GM12892 (cell line): ENCODE data around the gene ZNF709.

ENCODE experiments used
- POLR2A ChIP-seq: IDR thresholded peaks from 2 replicates; pipeline ENCODE4 v1.6.1; 2011; ENCODE audit warnings: low read depth, low read length, control low read depth
- POLR2AphosphoS5 ChIP-seq: IDR thresholded peaks from 2 replicates; pipeline ENCODE4 v1.6.1; 2011; ENCODE audit warnings: low read depth, low read length, control low read depth

- no peak for TF ChIP-seq POLR2A
- no peak for TF ChIP-seq POLR2AphosphoS5
These were observed 955 bp upstream of the ZNF709 start for GRCh38 chr19:12485571-12485970.
